HUES64 (cell line): ENCODE data around the gene NTRK2.

ENCODE experiments used
- H3K27ac ChIP-seq: 2 replicates; pipeline ENCODE4 v1.7.0; 2013; ENCODE audit warnings: low read depth, low read length, inconsistent platforms
- H3K27me3 ChIP-seq: 2 replicates; pipeline ENCODE4 v1.6.1; 2013; ENCODE audit warnings: mild to moderate bottlenecking, low read length; ENCODE audit not compliant: insufficient read depth
- H3K36me3 ChIP-seq: 2 replicates; pipeline ENCODE4 v1.6.1; 2013; ENCODE audit warnings: mild to moderate bottlenecking, low read length; ENCODE audit not compliant: insufficient read depth
- H3K4me1 ChIP-seq: 2 replicates; pipeline ENCODE4 v1.6.1; 2013; ENCODE audit warnings: mild to moderate bottlenecking, low read length, moderate library complexity; ENCODE audit not compliant: insufficient read depth
- H3K4me3 ChIP-seq: 2 replicates; pipeline ENCODE4 v1.5.1; 2013; ENCODE audit warnings: mild to moderate bottlenecking, low read length, moderate library complexity
- H3K9ac ChIP-seq: 2 replicates; pipeline ENCODE4 v1.6.1; 2013; ENCODE audit warnings: mild to moderate bottlenecking, low read depth, low read length
- H3K9me3 ChIP-seq: 2 replicates; pipeline ENCODE4 v1.6.1; 2013; ENCODE audit warnings: low read depth, low read length; ENCODE audit not compliant: insufficient read depth
- WGBS: fragments of 150-250, 120-280 bp; methylation state at CpG from one replicate; pipeline ENCODE4 v1.1.7; 2013; ENCODE audit warnings: missing lambda C conversion rate; 5-methylcytosine and 5-hydroxymethylcytosine counted together

The NTRK2 gene

GRCh38 chr9:84835745-84836144, 166.2 kb downstream of the NTRK2 start:
- Histone ChIP-seq H3K9me3 (no peaks in the 10 kb centered on the region), H3K27me3 (no peaks in the 10 kb centered on the region), H3K36me3 (no peaks in the 10 kb centered on the region), H3K4me3 (no peak overlapping the region), H3K4me1 (0 out of 2 replicates have a peak, but pooled peaks cover 10% of the 10 kb centered on the region), H3K27ac (no peak overlapping the region), H3K9ac (no peak overlapping the region)
- WGBS = 83% methylated on average over 5 of the region's 5 CpGs

- Histone ChIP-seq H3K4me3 (no peak overlapping the region), H3K4me1 (0 out of 2 replicates have a peak, but pooled peaks cover 6% of the 10 kb centered on the region), H3K27ac (no peak overlapping the region), H3K27me3 (no peaks in the 10 kb centered on the region), H3K9ac (no peak overlapping the region), H3K36me3 (no peaks in the 10 kb centered on the region), H3K9me3 (no peaks in the 10 kb centered on the region)
- WGBS = no CpG with 5 or more reads among the region's 1 CpG
Measured at GRCh38 chr9:84838879-84839278, 169.3 kb downstream of the NTRK2 start.

- 66% methylated on average over 9 of the region's 9 CpGs for WGBS
- Histone ChIP-seq H3K4me3 (no peak overlapping the region), H3K36me3 (no peaks in the 10 kb centered on the region), H3K9ac (no peak overlapping the region), H3K9me3 (no peaks in the 10 kb centered on the region), H3K4me1 (0 out of 2 replicates have a peak, but pooled peaks cover 6% of the 10 kb centered on the region), H3K27ac (no peak overlapping the region), H3K27me3 (no peaks in the 10 kb centered on the region)
Measured at GRCh38 chr9:84839541-84839940, 170.0 kb downstream of the NTRK2 start.

GRCh38 chr9:84841931-84842330, 172.4 kb downstream of the NTRK2 start:
- 95% methylated on average over 5 of the region's 5 CpGs for WGBS
- Histone ChIP-seq H3K4me1 (peaks cover 16% of the 10 kb centered on the region), H3K4me3 (no peak overlapping the region), H3K9me3 (0 out of 2 replicates have a peak, but pooled peaks cover 3% of the 10 kb centered on the region), H3K27me3 (no peaks in the 10 kb centered on the region), H3K36me3 (no peaks in the 10 kb centered on the region), H3K9ac (no peak overlapping the region), H3K27ac (no peak overlapping the region)

GRCh38 chr9:84843175-84843824, 173.8 kb downstream of the NTRK2 start:
- Histone ChIP-seq H3K27ac (no peak overlapping the region), H3K27me3 (no peaks in the 10 kb centered on the region), H3K36me3 (no peaks in the 10 kb centered on the region), H3K9me3 (0 out of 2 replicates have a peak, but pooled peaks cover 3% of the 10 kb centered on the region), H3K4me1 (peaks cover 20% of the 10 kb centered on the region), H3K9ac (no peak overlapping the region), H3K4me3 (no peak overlapping the region)
- WGBS = 77% methylated on average over 5 of the region's 5 CpGs

GRCh38 chr9:84845956-84846900, 176.7 kb downstream of the NTRK2 start:
- Histone ChIP-seq H3K27me3 (no peaks in the 10 kb centered on the region), H3K36me3 (no peaks in the 10 kb centered on the region), H3K9ac (no peak overlapping the region), H3K4me1 (peaks cover 26% of the 10 kb centered on the region), H3K4me3 (no peak overlapping the region), H3K9me3 (0 out of 2 replicates have a peak, but pooled peaks cover 3% of the 10 kb centered on the region), H3K27ac (peak overlapping the region; percentile 58; the same call in 1 of the 2 replicates)
- 53% methylated on average over 6 of the region's 7 CpGs for WGBS

GRCh38 chr9:84846906-84847305, 177.4 kb downstream of the NTRK2 start:
- no peaks in the 10 kb centered on the region for H3K36me3 ChIP-seq
- H3K27me3 ChIP-seq = no peaks in the 10 kb centered on the region
- peaks cover 33% of the 10 kb centered on the region for H3K4me1 ChIP-seq
- 0 out of 2 replicates have a peak, but pooled peaks cover 3% of the 10 kb centered on the region for H3K9me3 ChIP-seq
- H3K4me3 ChIP-seq = no peak overlapping the region
- H3K9ac ChIP-seq = no peak overlapping the region
- peak overlapping the region; percentile 58; the same call in 1 of the 2 replicates for H3K27ac ChIP-seq

GRCh38 chr9:84849049-84849448, 179.5 kb downstream of the NTRK2 start:
- H3K9me3 ChIP-seq = 0 out of 2 replicates have a peak, but pooled peaks cover 3% of the 10 kb centered on the region
- H3K4me1 ChIP-seq = peaks cover 47% of the 10 kb centered on the region
- H3K27me3 ChIP-seq = no peaks in the 10 kb centered on the region
- H3K36me3 ChIP-seq = no peaks in the 10 kb centered on the region
- H3K9ac ChIP-seq = no peak overlapping the region
- 94% methylated on average over 2 of the region's 2 CpGs for WGBS
- H3K4me3 ChIP-seq = no peak overlapping the region
- H3K27ac ChIP-seq = no peak overlapping the region

- H3K4me1 ChIP-seq = peaks cover 47% of the 10 kb centered on the region
- no peak overlapping the region for H3K9ac ChIP-seq
- 87% methylated on average over 4 of the region's 4 CpGs for WGBS
- no peaks in the 10 kb centered on the region for H3K9me3 ChIP-seq
- H3K36me3 ChIP-seq = no peaks in the 10 kb centered on the region
- H3K4me3 ChIP-seq = no peak overlapping the region
- H3K27me3 ChIP-seq = no peaks in the 10 kb centered on the region
- peak overlapping the region; percentile 30; the same call in 1 of the 2 replicates for H3K27ac ChIP-seq
Measured at GRCh38 chr9:84850830-84851392, 181.4 kb downstream of the NTRK2 start.

GRCh38 chr9:84851935-84852585, 182.5 kb downstream of the NTRK2 start:
- 21% methylated on average over 10 of the region's 10 CpGs for WGBS
- Histone ChIP-seq H3K36me3 (no peaks in the 10 kb centered on the region), H3K4me1 (peaks cover 42% of the 10 kb centered on the region), H3K4me3 (no peak overlapping the region), H3K9ac (0 out of 2 replicates have a peak overlapping the region, but pooled peaks have one; percentile 3), H3K27ac (peak overlapping the region; percentile 84), H3K9me3 (no peaks in the 10 kb centered on the region), H3K27me3 (no peaks in the 10 kb centered on the region)
